ENCODE measurements around the gene C11orf21. TPM values are rescaled to one million over a fixed set of nuclear protein-coding genes. Genes with fewer than 3 reads are reported as not detected.

C11orf21 gene
- total RNA-seq, 2 donors from 2014 or later, result 0.26 to 0.33 TPM

DNA sequence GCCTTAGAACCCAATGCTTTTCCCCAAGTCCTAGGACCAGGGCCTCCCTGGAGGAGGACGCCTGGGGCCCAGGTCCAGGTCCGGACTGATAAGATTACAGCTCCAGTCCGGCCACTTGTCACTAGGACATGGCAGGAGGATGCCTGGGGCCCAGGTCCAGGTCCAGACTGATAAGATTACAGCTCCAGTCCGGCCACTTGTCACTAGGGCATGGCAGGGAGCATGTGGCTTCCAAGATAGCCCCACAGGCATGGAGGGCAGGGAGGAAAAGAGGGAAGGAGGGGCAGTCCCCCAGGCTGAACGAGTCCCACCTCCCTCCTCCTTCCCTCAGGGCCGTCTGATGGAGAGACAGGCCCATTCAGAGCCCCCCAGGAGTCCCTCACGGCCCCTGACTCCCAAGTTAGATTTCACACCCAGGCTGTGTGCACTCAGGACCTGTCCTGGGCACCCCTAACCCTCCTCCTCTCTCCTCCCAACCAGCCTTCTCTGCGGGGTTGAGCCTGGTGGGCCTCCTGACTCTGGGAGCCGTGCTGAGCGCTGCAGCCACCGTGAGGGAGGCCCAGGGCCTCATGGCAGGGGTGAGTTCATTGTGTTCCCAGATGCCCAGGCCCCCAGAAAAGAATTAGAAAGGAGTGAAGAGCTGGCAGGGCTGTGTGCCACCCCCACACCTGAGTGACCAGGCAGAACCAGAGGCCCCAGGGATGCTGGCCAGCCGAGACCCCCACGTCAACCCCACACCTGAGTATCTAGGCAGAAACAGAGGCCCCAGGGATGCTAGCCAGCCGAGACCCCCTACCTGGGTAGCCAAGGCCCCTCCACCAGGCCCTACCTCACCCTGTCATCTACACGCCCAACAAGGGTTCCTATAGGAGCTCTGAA, 2.1 kb upstream of the C11orf21 start:
- TF ChIP-seq CTCF (IDR thresholded peaks at IDR 0.05) (no peak), POLR2A (IDR thresholded peaks at IDR 0.05) (no peak)
- ATAC-seq (no peak), DNase-seq (peak in 1 of 4 donors; percentile 13)
- 40 to 41% methylated on average over 1 to 15 of the region's 15 CpGs for WGBS, 2 donors
- Histone ChIP-seq H3K36me3 (replicated peaks in 1 of 2; ENCODE audit: insufficient read depth in 1 of 2, low read depth in 2 of 2) (no peaks in the 10 kb centered on the region), H3K27me3 (no peaks in the 10 kb centered on the region), H3K4me1 (peaks cover 32% of the 10 kb centered on the region), H3K4me3 (no peak overlapping the region), H3K9me3 (no peaks in the 10 kb centered on the region), H3K27ac (peak overlapping the region in 3 of 4 donors; percentile 43 to 51 (median 51))
- intact Hi-C loops (cut with DNase I), result loop anchor here (2.0 to 10.0 kb wide), 3 partner anchors 107 to 221 kb away; no protein-coding TSS in a partner anchor

DNA sequence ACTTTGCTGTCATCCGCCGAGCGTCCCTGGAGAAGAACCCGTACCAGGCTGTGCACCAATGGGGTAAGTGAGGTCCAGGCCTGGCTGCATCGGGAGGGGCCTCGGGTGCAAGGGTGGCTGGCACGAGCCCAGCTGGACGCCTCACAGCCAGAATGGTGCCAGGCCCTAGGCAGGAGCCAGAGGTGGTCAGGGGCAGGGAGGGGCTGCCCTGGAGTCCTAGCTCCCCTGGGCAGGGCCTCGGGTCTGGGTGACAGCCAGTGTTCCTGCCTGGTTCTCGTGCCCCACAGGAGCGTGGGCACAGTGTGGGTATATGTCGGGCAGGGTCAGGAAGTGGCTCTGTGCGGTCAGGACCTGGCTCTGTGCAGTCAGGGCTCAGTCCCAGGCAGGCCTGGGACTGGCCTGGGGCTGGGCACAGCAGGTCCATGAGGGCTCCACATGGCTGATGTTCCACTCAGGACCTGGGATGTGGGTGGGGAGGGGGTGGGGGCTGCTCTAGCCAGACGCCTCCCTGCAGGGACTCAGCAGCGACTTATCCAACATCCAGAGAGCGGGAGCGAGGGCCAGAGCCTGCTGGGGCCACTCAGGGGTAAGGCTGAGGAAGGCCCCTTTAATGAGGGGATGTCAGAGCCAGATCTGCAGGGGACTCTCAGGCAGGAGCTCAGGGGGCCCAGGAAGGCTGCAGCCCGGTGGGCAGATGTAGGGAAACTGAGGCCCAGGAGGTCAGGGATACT, 1.3 kb upstream of the C11orf21 start:
- Histone ChIP-seq H3K4me1 (peaks cover 32% of the 10 kb centered on the region), H3K27me3 (no peaks in the 10 kb centered on the region), H3K36me3 (replicated peaks in 1 of 2; ENCODE audit: insufficient read depth in 1 of 2, low read depth in 2 of 2) (no peaks in the 10 kb centered on the region), H3K27ac (peak overlapping the region in 3 of 4 donors; percentile 43 to 51 (median 51)), H3K4me3 (no peak overlapping the region), H3K9me3 (no peaks in the 10 kb centered on the region)
- WGBS, 2 donors, result 39% methylated on average over 17 of the region's 18 CpGs; no CpG with 5 or more reads in 1 of the 2 donors
- intact Hi-C loops (cut with DNase I), result loop anchor here (5.0 to 10.0 kb wide), 2 partner anchors 106 to 222 kb away; no protein-coding TSS in a partner anchor
- peak; percentile 53 for ATAC-seq
- DNase-seq, result peak; percentile 49 to 66 (median 62)
- no peak for TF ChIP-seq CTCF (IDR thresholded peaks at IDR 0.05)
- peak in 1 of 3 donors; percentile 7 for TF ChIP-seq POLR2A (IDR thresholded peaks at IDR 0.05)

- Histone ChIP-seq H3K9me3 (no peaks in the 10 kb centered on the region), H3K4me1 (peaks cover 32% of the 10 kb centered on the region), H3K27ac (peak overlapping the region in 3 of 4 donors; percentile 43 to 51 (median 51)), H3K27me3 (no peaks in the 10 kb centered on the region), H3K4me3 (no peak overlapping the region), H3K36me3 (replicated peaks in 1 of 2; ENCODE audit: insufficient read depth in 1 of 2, low read depth in 2 of 2) (no peaks in the 10 kb centered on the region)
- intact Hi-C loops (cut with DNase I), result loop anchor here (5.0 to 10.0 kb wide), 2 partner anchors 105 to 222 kb away; no protein-coding TSS in a partner anchor
- DNase-seq (no peak), ATAC-seq (peak; percentile 10)
- 41 to 61% methylated on average over 13 to 15 of the region's 16 CpGs for WGBS, 2 donors
- TF ChIP-seq POLR2A (IDR thresholded peaks at IDR 0.05), result no peak
- no peak for TF ChIP-seq CTCF (IDR thresholded peaks at IDR 0.05)
These were observed 683 bp upstream of the C11orf21 start for GRCh38 chr11:2302306-2302895.

DNA sequence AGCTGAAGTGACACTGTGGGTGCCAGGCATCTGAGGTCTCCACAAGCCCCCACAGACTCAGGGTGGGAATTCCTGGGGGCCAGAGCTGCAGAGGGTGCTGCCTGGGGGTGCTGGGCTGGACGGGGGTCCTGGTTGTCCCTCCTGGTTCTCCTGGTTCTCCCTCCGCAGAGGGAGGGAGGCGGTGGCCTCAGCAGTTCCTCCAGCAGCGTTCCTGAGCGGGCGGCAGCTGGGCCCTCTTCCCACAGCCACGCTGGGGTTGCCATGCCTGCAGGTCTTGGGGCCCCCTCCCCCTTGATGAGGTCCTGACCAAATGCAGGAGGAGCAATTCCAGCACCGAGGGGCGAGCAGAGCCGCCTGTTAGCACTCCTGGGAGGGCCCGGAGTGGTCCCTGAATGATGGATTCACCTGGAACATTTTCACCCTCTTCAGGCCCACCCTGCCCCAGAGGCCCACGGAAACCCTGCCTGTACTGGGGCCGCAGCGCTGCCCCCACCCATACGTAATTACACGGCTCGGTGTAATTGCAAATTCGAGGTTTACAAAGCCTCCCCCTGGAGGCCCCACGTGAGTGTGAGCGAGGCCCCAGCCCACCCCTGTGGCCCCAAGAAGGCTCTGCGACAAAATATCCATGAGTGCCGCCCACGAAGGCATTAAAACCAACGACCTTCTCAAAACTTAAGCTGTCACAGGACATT, 635 bp downstream of the C11orf21 start:
- Histone ChIP-seq H3K27ac (no peak overlapping the region), H3K9me3 (no peaks in the 10 kb centered on the region), H3K27me3 (no peaks in the 10 kb centered on the region), H3K36me3 (replicated peaks in 1 of 2; ENCODE audit: insufficient read depth in 1 of 2, low read depth in 2 of 2) (no peaks in the 10 kb centered on the region), H3K4me1 (peaks cover 32% of the 10 kb centered on the region), H3K4me3 (no peak overlapping the region)
- TF ChIP-seq CTCF (IDR thresholded peaks at IDR 0.05) (no peak), POLR2A (IDR thresholded peaks at IDR 0.05) (no peak)
- intact Hi-C loops (cut with DNase I), result loop anchor here (5.0 to 10.0 kb wide), 2 partner anchors 104 to 224 kb away; no protein-coding TSS in a partner anchor
- no peak for ATAC-seq
- 59 to 77% methylated on average over 7 to 24 of the region's 24 CpGs for WGBS, 2 donors
- DNase-seq, result no peak
